IMR-90 (cell line): ENCODE data around the gene FBXO5.

Experiments used
- CHD1 ChIP-seq: IDR thresholded peaks from 2 replicates; pipeline ENCODE4 v1.6.1; 2012; ENCODE audit warnings: low read depth, low read length, improper control_type of control experiment
- FOS ChIP-seq: fragments of 150-350 bp; IDR thresholded peaks from 2 replicates; pipeline ENCODE4 v1.6.1; 2016; ENCODE audit warnings: low read depth, low read length
- MAFK ChIP-seq: IDR thresholded peaks from 2 replicates; pipeline ENCODE4 v1.6.1; 2012; ENCODE audit warnings: low read depth, low read length, improper control_type of control experiment
- POLR2A ChIP-seq: IDR thresholded peaks from 2 replicates; pipeline ENCODE4 v1.6.1; 2012; ENCODE audit warnings: mild to moderate bottlenecking, low read depth, low read length
- RAD21 ChIP-seq: IDR thresholded peaks from 2 replicates; pipeline ENCODE4 v1.6.1; 2012; ENCODE audit warnings: low read length, improper control_type of control experiment
- TF ChIP-seq, protein P1 (sequence below): conservative IDR thresholded peaks from 2 replicates; pipeline ENCODE4 v1.5.1; 2012; ENCODE audit warnings: mild to moderate bottlenecking, low read depth, low read length, improper control_type of control experiment
- TF ChIP-seq, protein P2 (sequence below): fragments of 150-350 bp; IDR thresholded peaks from 2 replicates; pipeline ENCODE4 v1.6.1; 2017; ENCODE audit warnings: mild to moderate bottlenecking, antibody characterized with exemption, low read length, low read depth
- TF ChIP-seq, protein P3 (sequence below): fragments of 150-350 bp; IDR thresholded peaks from 2 replicates; pipeline ENCODE4 v1.6.1; 2016; ENCODE audit warnings: low read depth, mild to moderate bottlenecking, low read length, moderate library complexity, borderline replicate concordance

DNA sequence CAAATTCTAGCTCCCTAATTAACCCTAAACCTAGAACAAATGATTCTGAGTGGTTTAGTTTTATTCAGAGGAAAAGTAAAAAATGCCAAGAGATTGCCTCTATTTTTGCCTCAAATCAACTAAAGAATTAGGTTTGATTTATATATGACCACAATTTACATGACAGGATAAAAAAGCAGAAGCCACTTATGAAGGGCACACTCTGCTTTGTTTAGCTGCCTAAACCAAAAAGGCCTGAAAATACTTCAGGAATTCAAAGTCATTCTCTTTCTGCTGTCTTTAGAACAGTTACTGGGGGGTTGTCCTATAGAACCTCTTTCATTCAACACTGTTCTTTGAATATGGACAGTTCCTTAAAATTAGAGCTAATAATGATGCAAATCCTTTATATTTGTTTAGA, 5.3 kb downstream of the FBXO5 start:
- TF ChIP-seq CHD1, result no peak
- TF ChIP-seq, protein P1, sequence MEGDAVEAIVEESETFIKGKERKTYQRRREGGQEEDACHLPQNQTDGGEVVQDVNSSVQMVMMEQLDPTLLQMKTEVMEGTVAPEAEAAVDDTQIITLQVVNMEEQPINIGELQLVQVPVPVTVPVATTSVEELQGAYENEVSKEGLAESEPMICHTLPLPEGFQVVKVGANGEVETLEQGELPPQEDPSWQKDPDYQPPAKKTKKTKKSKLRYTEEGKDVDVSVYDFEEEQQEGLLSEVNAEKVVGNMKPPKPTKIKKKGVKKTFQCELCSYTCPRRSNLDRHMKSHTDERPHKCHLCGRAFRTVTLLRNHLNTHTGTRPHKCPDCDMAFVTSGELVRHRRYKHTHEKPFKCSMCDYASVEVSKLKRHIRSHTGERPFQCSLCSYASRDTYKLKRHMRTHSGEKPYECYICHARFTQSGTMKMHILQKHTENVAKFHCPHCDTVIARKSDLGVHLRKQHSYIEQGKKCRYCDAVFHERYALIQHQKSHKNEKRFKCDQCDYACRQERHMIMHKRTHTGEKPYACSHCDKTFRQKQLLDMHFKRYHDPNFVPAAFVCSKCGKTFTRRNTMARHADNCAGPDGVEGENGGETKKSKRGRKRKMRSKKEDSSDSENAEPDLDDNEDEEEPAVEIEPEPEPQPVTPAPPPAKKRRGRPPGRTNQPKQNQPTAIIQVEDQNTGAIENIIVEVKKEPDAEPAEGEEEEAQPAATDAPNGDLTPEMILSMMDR, result no peak
- TF ChIP-seq POLR2A, result no peak
- TF ChIP-seq, protein P2, sequence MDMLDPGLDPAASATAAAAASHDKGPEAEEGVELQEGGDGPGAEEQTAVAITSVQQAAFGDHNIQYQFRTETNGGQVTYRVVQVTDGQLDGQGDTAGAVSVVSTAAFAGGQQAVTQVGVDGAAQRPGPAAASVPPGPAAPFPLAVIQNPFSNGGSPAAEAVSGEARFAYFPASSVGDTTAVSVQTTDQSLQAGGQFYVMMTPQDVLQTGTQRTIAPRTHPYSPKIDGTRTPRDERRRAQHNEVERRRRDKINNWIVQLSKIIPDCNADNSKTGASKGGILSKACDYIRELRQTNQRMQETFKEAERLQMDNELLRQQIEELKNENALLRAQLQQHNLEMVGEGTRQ, result no peak
- TF ChIP-seq, protein P3, sequence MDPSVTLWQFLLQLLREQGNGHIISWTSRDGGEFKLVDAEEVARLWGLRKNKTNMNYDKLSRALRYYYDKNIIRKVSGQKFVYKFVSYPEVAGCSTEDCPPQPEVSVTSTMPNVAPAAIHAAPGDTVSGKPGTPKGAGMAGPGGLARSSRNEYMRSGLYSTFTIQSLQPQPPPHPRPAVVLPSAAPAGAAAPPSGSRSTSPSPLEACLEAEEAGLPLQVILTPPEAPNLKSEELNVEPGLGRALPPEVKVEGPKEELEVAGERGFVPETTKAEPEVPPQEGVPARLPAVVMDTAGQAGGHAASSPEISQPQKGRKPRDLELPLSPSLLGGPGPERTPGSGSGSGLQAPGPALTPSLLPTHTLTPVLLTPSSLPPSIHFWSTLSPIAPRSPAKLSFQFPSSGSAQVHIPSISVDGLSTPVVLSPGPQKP, result no peak
- no peak for TF ChIP-seq FOS
- TF ChIP-seq RAD21, result no peak
- no peak for TF ChIP-seq MAFK
